SK-N-SH treated with all-trans-retinoic acid at 6 μM for 48 hours (cell line): Measurements from ENCODE around the gene LSM14A.

Experiments
- ARNTL ChIP-seq: fragments of 450-650 bp; formaldehyde crosslinking; IDR thresholded peaks from 2 replicates; pipeline ENCODE4 v1.5.0; 2020; ENCODE audit warnings: low read depth, mild to moderate bottlenecking, moderate library complexity, borderline replicate concordance
- PATZ1 ChIP-seq: fragments of 250-450 bp; sonication (Bioruptor Pico); IDR thresholded peaks from 2 replicates; pipeline ENCODE4 v1.8.0; 2020; ENCODE audit warnings: mild to moderate bottlenecking, moderate library complexity, borderline replicate concordance
- POU6F1 ChIP-seq: fragments of 250-450 bp; sonication (Bioruptor Pico); IDR thresholded peaks from 2 replicates; pipeline ENCODE4 v1.8.0; 2021; ENCODE audit warnings: low read depth, mild to moderate bottlenecking, moderate library complexity, borderline replicate concordance
- PPARA ChIP-seq: fragments of 250-450 bp; sonication (Bioruptor Pico); IDR thresholded peaks from 2 replicates; pipeline ENCODE4 v1.5.0; 2020; ENCODE audit warnings: mild to moderate bottlenecking, borderline replicate concordance
- RARB ChIP-seq: fragments of 250-450 bp; sonication (Bioruptor Pico); IDR thresholded peaks from 2 replicates; pipeline ENCODE4 v1.8.0; 2021; ENCODE audit warnings: mild to moderate bottlenecking, moderate library complexity

GRCh38 chr19:34213283-34213682 lies 41.0 kb downstream of the LSM14A start:
- no peak for TF ChIP-seq ARNTL
- no peak for TF ChIP-seq PPARA (CRISPR knock-in tag)
- TF ChIP-seq RARB (CRISPR knock-in tag): no peak
- TF ChIP-seq PATZ1 (CRISPR knock-in tag): no peak
- no peak for TF ChIP-seq POU6F1 (CRISPR knock-in tag)
